Measurements from ENCODE around the gene COL26A1. TPM values are rescaled to one million over a fixed set of nuclear protein-coding genes. Genes with fewer than 3 reads are reported as not detected.

The COL26A1 gene
- total RNA-seq, 1 donor from 2014 or later = 0.58 TPM

DNA sequence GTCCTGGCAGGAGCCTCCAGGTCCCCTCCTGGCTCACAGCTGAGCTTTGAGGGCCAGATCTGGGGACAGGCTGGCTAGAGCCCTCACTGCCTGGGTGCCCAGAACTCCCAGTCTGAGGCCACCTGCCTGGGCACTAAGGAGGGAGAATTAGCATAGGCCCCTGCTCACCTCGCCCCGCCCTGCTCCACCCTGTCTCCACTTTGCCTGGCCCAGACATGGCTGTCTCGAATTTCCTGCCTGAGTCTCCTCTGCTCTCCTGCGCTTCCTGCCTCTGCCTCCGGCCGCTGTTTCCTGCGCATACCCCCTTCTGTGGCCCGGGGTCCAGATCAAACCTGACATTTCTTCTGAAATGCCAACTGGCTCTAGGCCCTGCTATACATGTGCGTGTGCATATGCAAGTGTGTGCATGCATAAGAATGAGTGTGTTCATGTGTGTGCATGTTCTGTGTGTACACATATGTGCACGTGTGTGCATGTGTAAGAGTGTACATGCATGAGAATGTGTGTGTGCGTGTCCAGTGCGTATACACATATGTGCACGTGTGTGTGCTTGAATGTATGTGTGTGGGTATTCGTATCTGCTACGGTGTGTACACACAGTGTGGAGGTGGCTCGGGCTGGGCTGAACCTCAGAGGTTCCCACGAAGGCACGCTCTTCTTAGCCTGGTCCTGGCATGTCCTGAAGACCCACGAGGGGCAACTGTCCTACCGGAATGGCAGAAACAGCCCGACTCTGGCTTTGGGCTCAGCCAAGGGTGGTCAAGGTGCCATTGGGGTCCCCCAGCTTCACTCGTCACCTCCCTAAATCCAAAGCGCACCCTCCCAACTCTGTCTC is 201.5 kb downstream of the COL26A1 start:
- DNase-seq (no peak), ATAC-seq (peak; percentile 6)
- no peaks in the 10 kb centered on the region for H3K9me3 ChIP-seq
- no peaks in the 10 kb centered on the region for H3K27me3 ChIP-seq
- no peak overlapping the region for H3K27ac ChIP-seq
- no peaks in the 10 kb centered on the region for H3K36me3 ChIP-seq
- intact Hi-C loops (cut with DNase I) = no loop called here
- TF ChIP-seq, protein P1, sequence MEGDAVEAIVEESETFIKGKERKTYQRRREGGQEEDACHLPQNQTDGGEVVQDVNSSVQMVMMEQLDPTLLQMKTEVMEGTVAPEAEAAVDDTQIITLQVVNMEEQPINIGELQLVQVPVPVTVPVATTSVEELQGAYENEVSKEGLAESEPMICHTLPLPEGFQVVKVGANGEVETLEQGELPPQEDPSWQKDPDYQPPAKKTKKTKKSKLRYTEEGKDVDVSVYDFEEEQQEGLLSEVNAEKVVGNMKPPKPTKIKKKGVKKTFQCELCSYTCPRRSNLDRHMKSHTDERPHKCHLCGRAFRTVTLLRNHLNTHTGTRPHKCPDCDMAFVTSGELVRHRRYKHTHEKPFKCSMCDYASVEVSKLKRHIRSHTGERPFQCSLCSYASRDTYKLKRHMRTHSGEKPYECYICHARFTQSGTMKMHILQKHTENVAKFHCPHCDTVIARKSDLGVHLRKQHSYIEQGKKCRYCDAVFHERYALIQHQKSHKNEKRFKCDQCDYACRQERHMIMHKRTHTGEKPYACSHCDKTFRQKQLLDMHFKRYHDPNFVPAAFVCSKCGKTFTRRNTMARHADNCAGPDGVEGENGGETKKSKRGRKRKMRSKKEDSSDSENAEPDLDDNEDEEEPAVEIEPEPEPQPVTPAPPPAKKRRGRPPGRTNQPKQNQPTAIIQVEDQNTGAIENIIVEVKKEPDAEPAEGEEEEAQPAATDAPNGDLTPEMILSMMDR (IDR thresholded peaks at IDR 0.05) = no peak
- no peaks in the 10 kb centered on the region for H3K4me1 ChIP-seq
- no peak overlapping the region for H3K4me3 ChIP-seq

- TF ChIP-seq, protein P1 (IDR thresholded peaks at IDR 0.05) = no peak
- DNase-seq (peak; percentile 60), ATAC-seq (peak; percentile 29)
- H3K27ac ChIP-seq = no peak overlapping the region
- no peaks in the 10 kb centered on the region for H3K36me3 ChIP-seq
- no peaks in the 10 kb centered on the region for H3K4me1 ChIP-seq
- intact Hi-C loops (cut with DNase I) = no loop called here
- no peak overlapping the region for H3K4me3 ChIP-seq
- H3K9me3 ChIP-seq = no peaks in the 10 kb centered on the region
- no peaks in the 10 kb centered on the region for H3K27me3 ChIP-seq
Observed at GRCh38 chr7:101564778-101565211, 202.1 kb downstream of the COL26A1 start.

DNA sequence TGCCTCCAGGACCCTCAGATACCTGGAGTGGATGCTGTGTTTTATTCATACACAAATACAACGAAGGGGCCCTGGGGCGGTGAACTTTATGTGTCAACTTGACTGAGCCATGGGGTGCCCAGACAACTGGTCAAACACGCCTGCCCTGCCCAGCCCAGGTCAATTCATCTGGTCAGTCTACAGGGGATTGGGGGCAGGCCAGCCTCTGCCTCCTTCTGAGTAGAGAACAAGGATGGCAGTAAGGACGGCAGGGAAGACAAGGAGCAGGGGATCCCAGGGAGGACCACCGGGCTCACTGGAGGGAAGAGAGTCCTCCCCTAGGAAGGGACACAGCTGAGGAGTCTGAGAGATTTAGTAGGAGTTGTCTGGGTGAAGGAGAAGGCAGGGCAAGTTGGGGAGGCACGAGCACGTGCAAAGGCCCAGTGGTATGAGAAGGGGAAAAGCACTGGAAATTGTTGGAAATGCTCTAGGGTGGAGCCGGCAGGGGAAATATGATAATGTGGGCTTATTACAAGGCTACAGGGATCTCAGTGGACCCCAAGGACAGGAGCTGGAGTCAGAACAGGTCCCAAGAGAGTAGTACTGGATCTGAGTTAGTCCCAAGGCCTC is 203.0 kb downstream of the COL26A1 start:
- TF ChIP-seq, protein P1 (IDR thresholded peaks at IDR 0.05) = no peak
- Histone ChIP-seq H3K4me1 (no peaks in the 10 kb centered on the region), H3K36me3 (no peaks in the 10 kb centered on the region), H3K9me3 (no peaks in the 10 kb centered on the region), H3K27me3 (no peaks in the 10 kb centered on the region), H3K27ac (no peak overlapping the region), H3K4me3 (no peak overlapping the region)
- intact Hi-C loops (cut with DNase I) = no loop called here
- DNase-seq = no peak
- ATAC-seq = no peak

GRCh38 chr7:101567230-101567629 is 204.6 kb downstream of the COL26A1 start:
- intact Hi-C loops (cut with DNase I) = no loop called here
- no peak for ATAC-seq
- no peak for DNase-seq
- Histone ChIP-seq H3K9me3 (no peaks in the 10 kb centered on the region), H3K4me1 (no peaks in the 10 kb centered on the region), H3K36me3 (no peaks in the 10 kb centered on the region), H3K27ac (no peak overlapping the region), H3K4me3 (no peak overlapping the region), H3K27me3 (no peaks in the 10 kb centered on the region)
- TF ChIP-seq, protein P1 (IDR thresholded peaks at IDR 0.05) = no peak

DNA sequence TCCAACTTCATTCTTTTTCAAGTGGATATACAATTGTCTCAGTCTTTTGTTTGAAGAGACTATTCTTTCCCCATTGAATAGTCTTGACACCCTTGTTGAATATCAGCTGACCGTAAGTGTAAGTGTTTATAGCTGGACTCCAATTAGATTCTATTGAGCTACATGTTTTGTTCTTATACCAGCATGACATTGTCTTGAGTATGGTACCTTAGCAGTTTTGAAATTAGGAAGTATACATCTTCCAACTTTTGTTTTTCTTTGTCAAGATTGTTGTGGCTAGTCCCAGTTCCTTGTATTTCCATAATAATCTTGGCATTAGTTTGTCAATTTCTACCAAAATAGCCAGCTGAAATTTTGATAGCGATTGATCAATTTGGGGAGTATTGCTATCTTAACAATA is 209.5 kb downstream of the COL26A1 start:
- no peaks in the 10 kb centered on the region for H3K9me3 ChIP-seq
- no peak overlapping the region for H3K27ac ChIP-seq
- DNase-seq (no peak), ATAC-seq (no peak)
- no peak overlapping the region for H3K4me3 ChIP-seq
- intact Hi-C loops (cut with DNase I) = no loop called here
- no peaks in the 10 kb centered on the region for H3K27me3 ChIP-seq
- no peaks in the 10 kb centered on the region for H3K36me3 ChIP-seq
- H3K4me1 ChIP-seq = no peaks in the 10 kb centered on the region
- TF ChIP-seq, protein P1 (IDR thresholded peaks at IDR 0.05) = no peak
